GM12878 (cell line): ENCODE results near the gene CDK15. TPM values are rescaled to one million over a fixed set of nuclear protein-coding genes. Genes with fewer than 3 reads are reported as not detected.

ENCODE experiments used
- ASH2L ChIP-seq: fragments of 300-600, 200-600 bp; sonication (generic); IDR thresholded peaks from 2 replicates; pipeline ENCODE4 v1.6.1; 2017; ENCODE audit warnings: low read depth, mild to moderate bottlenecking, borderline replicate concordance
- ATF7 ChIP-seq: fragments of 450-650 bp; IDR thresholded peaks from 2 replicates; pipeline ENCODE4 v1.6.1; 2016; ENCODE audit warnings: low read depth, mild to moderate bottlenecking
- BACH1 ChIP-seq: fragments of 450-650 bp; IDR thresholded peaks from 2 replicates; pipeline ENCODE4 v1.6.1; 2017; ENCODE audit warnings: mild to moderate bottlenecking, borderline replicate concordance
- BCL3 ChIP-seq: IDR thresholded peaks from 2 replicates; pipeline ENCODE4 v1.6.1; 2011; ENCODE audit warnings: borderline replicate concordance, low read depth, mild to moderate bottlenecking, moderate library complexity, low read length; ENCODE audit not compliant: insufficient read depth, poor library complexity, severe bottlenecking
- CBX3 ChIP-seq: fragments of 200-600 bp; sonication (generic); IDR thresholded peaks from 2 replicates; pipeline ENCODE4 v1.6.1; 2016; ENCODE audit warnings: low read depth, borderline replicate concordance
- CBX5 ChIP-seq: sonication (generic); IDR thresholded peaks from 2 replicates; pipeline ENCODE4 v1.6.1; 2016; ENCODE audit warnings: low read depth, moderate library complexity, mild to moderate bottlenecking, inconsistent platforms
- CREB1 ChIP-seq: IDR thresholded peaks from 2 replicates; pipeline ENCODE4 v1.6.1; 2012; ENCODE audit warnings: low read depth, mild to moderate bottlenecking, inconsistent platforms
- EED ChIP-seq: sonication (generic); IDR thresholded peaks from 2 replicates; pipeline ENCODE4 v1.6.1; 2016; ENCODE audit warnings: antibody characterized with exemption, low read depth
- EGR1 ChIP-seq, 2 experiments: IDR thresholded peaks; 1 replicate in 1 of 2; 2 replicates in 1 of 2; pipeline ENCODE4 v1.6.1; 2011 to 2012; ENCODE audit warnings: low read depth in 2 of 2, low read length in 2 of 2, borderline replicate concordance in 1 of 2, mild to moderate bottlenecking in 1 of 2, moderate library complexity in 1 of 2
- JUND ChIP-seq: IDR thresholded peaks from 2 replicates; pipeline ENCODE4 v1.6.1; 2012; ENCODE audit warnings: low read depth, mild to moderate bottlenecking, low read length, improper control_type of control experiment, moderate library complexity
- LARP7 ChIP-seq: fragments of 450-650 bp; IDR thresholded peaks from 2 replicates; pipeline ENCODE4 v1.6.1; 2017; ENCODE audit warnings: mild to moderate bottlenecking
- MTA3 ChIP-seq: IDR thresholded peaks from 2 replicates; pipeline ENCODE4 v1.6.1; 2012; ENCODE audit warnings: low read length, inconsistent platforms, borderline replicate concordance
- PBX3 ChIP-seq: IDR thresholded peaks from 2 replicates; pipeline ENCODE4 v1.6.1; 2011; ENCODE audit warnings: mild to moderate bottlenecking, low read depth, low read length, moderate library complexity; ENCODE audit not compliant: insufficient replicate concordance
- POLR2AphosphoS5 ChIP-seq: IDR thresholded peaks from 2 replicates; pipeline ENCODE4 v1.6.1; 2011; ENCODE audit warnings: mild to moderate bottlenecking, low read length, inconsistent platforms
- RAD51 ChIP-seq: fragments of 450-650 bp; IDR thresholded peaks from 2 replicates; pipeline ENCODE4 v1.6.1; 2016; ENCODE audit warnings: moderate library complexity, mild to moderate bottlenecking, inconsistent platforms
- RBBP5 ChIP-seq: fragments of 200-600 bp; sonication (generic); conservative IDR thresholded peaks from 2 replicates; pipeline ENCODE4 v1.6.1; 2016
- RCOR1 ChIP-seq: conservative IDR thresholded peaks from 2 replicates; pipeline ENCODE4 v1.6.1; 2012; ENCODE audit warnings: low read depth, low read length, improper control_type of control experiment
- RFX5 ChIP-seq: IDR thresholded peaks from 2 replicates; pipeline ENCODE4 v1.6.1; 2011; ENCODE audit warnings: low read depth, low read length, improper control_type of control experiment
- RUNX3 ChIP-seq: IDR thresholded peaks from 2 replicates; pipeline ENCODE4 v1.6.1; 2012; ENCODE audit warnings: low read length, inconsistent platforms
- SIN3A ChIP-seq: IDR thresholded peaks from 2 replicates; pipeline ENCODE4 v1.6.1; 2012; ENCODE audit warnings: low read depth, low read length, improper control_type of control experiment
- SIX5 ChIP-seq: IDR thresholded peaks from 2 replicates; pipeline ENCODE4 v1.6.1; 2011; ENCODE audit warnings: mild to moderate bottlenecking, low read depth, low read length, moderate library complexity; ENCODE audit not compliant: severe bottlenecking
- SPI1 ChIP-seq: IDR thresholded peaks from 2 replicates; pipeline ENCODE4 v1.6.1; 2011; ENCODE audit warnings: low read depth, mild to moderate bottlenecking, low read length, moderate library complexity, borderline replicate concordance; ENCODE audit not compliant: insufficient read depth
- SREBF2 ChIP-seq: IDR thresholded peaks from 2 replicates; pipeline ENCODE4 v1.6.1; 2012; ENCODE audit warnings: mild to moderate bottlenecking, low read length
- SRF ChIP-seq, 2 experiments: IDR thresholded peaks; 2 replicates each; pipeline ENCODE4 v1.6.1; 2011; ENCODE audit warnings: low read depth in 2 of 2, low read length in 2 of 2, mild to moderate bottlenecking in 1 of 2, moderate library complexity in 1 of 2
- TBL1XR1 ChIP-seq: IDR thresholded peaks from 2 replicates; pipeline ENCODE4 v1.6.1; 2012; ENCODE audit warnings: low read depth, low read length, improper control_type of control experiment
- TCF7 ChIP-seq: IDR thresholded peaks from 2 replicates; pipeline ENCODE4 v1.6.1; 2014; ENCODE audit warnings: antibody characterized with exemption, borderline replicate concordance
- ZNF384 ChIP-seq: IDR thresholded peaks from 2 replicates; pipeline ENCODE4 v1.6.1; 2012; ENCODE audit warnings: low read depth, mild to moderate bottlenecking, low read length, improper control_type of control experiment, borderline replicate concordance
- polyA plus RNA-seq, 11 experiments: library from polyadenylated mRNA; depleted of rRNA in 4 of 11; unstranded in 6 of 11; stranded (reverse) in 5 of 11; fragments of >200 nt; fragmentation: Nextera tagmentation in 4 of 11; fragmentation: Illumina TruSeq in 1 of 11; extraction: Ambion mirVana in 4 of 11; extraction: Trizol in 1 of 11; gene quantifications; 1 replicate in 1 of 11; 2 replicates in 10 of 11; pipeline versions ENCODE4 v1.2.1 to v1.2.3, GENCODE V29; 2011 to 2016; ENCODE audit warnings: inconsistent platforms in 2 of 11, missing spikeins in 2 of 11, low read depth in 1 of 11
- total RNA-seq, 4 experiments: library from RNA; depleted of rRNA in 3 of 4; stranded (reverse); fragments of >200 nt in 3 of 4; fragmentation: Illumina TruSeq in 1 of 4; extraction: Trizol in 1 of 4; gene quantifications; 2 replicates each; pipeline versions ENCODE4 v1.2.1 to v1.2.3, GENCODE V29; 2013 to 2021
- TF ChIP-seq, protein P1 (sequence below): fragments of 450-650 bp; IDR thresholded peaks from 2 replicates; pipeline ENCODE4 v1.6.1; 2017; ENCODE audit warnings: low read depth, mild to moderate bottlenecking, moderate library complexity

CDK15 gene
- total and polyA plus RNA-seq, 10 of the 15 experiments (the other 5 are each of a cell fraction or from before 2014, with no cell fraction given) = 0.01 to 0.04 TPM; not detected in 8

DNA sequence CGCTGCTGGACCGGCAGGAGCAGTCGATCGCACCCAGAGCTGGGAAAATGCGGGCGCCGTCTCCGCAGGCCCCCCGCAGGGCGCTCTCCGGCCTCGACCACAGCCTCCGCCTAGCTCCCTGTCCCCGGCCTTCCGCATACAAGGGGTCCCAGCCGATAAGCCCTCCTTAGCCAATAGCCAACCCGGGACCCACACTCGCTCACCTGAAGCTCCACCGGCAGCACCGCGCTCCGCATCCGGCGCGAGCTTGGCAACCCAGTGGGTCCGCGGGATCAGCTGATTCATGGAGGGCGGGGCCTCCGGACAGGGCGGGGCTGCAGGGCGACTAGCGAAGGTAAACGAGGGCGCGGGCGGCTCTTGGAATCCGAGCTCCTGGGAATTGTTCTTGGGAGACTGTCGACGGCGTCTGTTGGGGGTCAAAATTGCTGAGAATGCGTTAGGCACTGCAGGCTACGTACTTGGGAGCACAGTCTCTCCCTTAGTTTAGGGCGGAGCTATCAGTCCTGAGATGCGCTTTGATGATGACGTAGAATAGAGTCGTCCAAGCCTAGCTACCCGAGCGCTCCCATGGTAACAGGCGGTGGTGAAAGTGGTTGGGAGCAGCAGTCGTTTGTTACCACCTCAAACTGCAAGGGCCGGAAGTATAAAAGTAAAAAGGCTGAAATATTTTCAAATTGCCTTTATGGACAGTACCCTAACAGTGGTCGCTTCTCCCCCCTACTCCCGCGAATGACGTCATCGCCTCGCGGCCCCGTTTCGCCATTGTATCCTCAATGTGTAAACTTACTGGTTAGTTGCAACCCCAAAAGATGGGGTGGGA is 25.5 kb upstream of the CDK15 start, which contains the start of gene ALS2 (continued):
- TF ChIP-seq CBX3 = no peak
- peak; percentile 52; the same call in 1 of the 2 replicates for TF ChIP-seq ASH2L
- no peak for TF ChIP-seq EGR1 (IDR thresholded peaks at IDR 0.05; ENCODE audit: borderline replicate concordance in 1 of 2, low read depth in 2 of 2, low read length in 2 of 2)
- peak; percentile 82 for TF ChIP-seq RAD51
- peak; percentile 31 for TF ChIP-seq PBX3
- TF ChIP-seq EED = 0 out of 2 replicates have a peak, but pooled peaks have one; percentile 7
- TF ChIP-seq SREBF2 = no peak
- no peak for TF ChIP-seq MTA3
- TF ChIP-seq SPI1 = no peak
- TF ChIP-seq SIX5 = no peak
- TF ChIP-seq RCOR1 = 0 out of 2 replicates have a peak, but pooled peaks have one; percentile 63
- TF ChIP-seq JUND = peak; percentile 91
- no peak; the same call in none of the 2 replicates for TF ChIP-seq SIN3A
- peak in 1 of 2 experiments; percentile 67; a peak in 2 of 4 replicates for TF ChIP-seq SRF (IDR thresholded peaks at IDR 0.05; ENCODE audit: low read depth in 2 of 2, low read length in 2 of 2)
- TF ChIP-seq ATF7 = peak; percentile 99
- TF ChIP-seq, protein P1, sequence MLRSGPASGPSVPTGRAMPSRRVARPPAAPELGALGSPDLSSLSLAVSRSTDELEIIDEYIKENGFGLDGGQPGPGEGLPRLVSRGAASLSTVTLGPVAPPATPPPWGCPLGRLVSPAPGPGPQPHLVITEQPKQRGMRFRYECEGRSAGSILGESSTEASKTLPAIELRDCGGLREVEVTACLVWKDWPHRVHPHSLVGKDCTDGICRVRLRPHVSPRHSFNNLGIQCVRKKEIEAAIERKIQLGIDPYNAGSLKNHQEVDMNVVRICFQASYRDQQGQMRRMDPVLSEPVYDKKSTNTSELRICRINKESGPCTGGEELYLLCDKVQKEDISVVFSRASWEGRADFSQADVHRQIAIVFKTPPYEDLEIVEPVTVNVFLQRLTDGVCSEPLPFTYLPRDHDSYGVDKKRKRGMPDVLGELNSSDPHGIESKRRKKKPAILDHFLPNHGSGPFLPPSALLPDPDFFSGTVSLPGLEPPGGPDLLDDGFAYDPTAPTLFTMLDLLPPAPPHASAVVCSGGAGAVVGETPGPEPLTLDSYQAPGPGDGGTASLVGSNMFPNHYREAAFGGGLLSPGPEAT = no peak
- no peak for TF ChIP-seq ZNF384
- TF ChIP-seq RUNX3 = peak; percentile 67
- peak; percentile 15; the same call in 1 of the 2 replicates for TF ChIP-seq RFX5
- no peak for TF ChIP-seq TBL1XR1
- no peak for TF ChIP-seq RBBP5
- TF ChIP-seq TCF7 = no peak
- no peak for TF ChIP-seq BACH1
- TF ChIP-seq POLR2AphosphoS5 = peak; percentile 66; the same call in 1 of the 2 replicates
- TF ChIP-seq BCL3 = no peak
- 0 out of 2 replicates have a peak, but pooled peaks have one; percentile 19 for TF ChIP-seq CBX5
- peak; percentile 55; the same call in 1 of the 2 replicates for TF ChIP-seq LARP7
- peak; percentile 97 for TF ChIP-seq CREB1
